HUES48 (cell line): Measurements from ENCODE around the gene WDR6.

ENCODE experiments used
- H3K27ac ChIP-seq: one replicate; pipeline ENCODE4 v1.7.0; 2013; ENCODE audit warnings: low read depth, low read length, inconsistent platforms
- H3K27me3 ChIP-seq: 2 replicates; pipeline ENCODE4 v1.6.1; 2013; ENCODE audit warnings: mild to moderate bottlenecking, low read length; ENCODE audit not compliant: control insufficient read depth, insufficient read depth
- H3K36me3 ChIP-seq: 2 replicates; pipeline ENCODE4 v1.6.1; 2013; ENCODE audit warnings: low read length; ENCODE audit not compliant: control insufficient read depth, insufficient read depth
- H3K4me1 ChIP-seq: 2 replicates; pipeline ENCODE4 v1.6.1; 2013; ENCODE audit warnings: mild to moderate bottlenecking, low read length; ENCODE audit not compliant: control insufficient read depth, insufficient read depth
- H3K4me3 ChIP-seq: 2 replicates; pipeline ENCODE4 v1.5.1; 2013; ENCODE audit warnings: mild to moderate bottlenecking, low read depth, low read length
- H3K9ac ChIP-seq: 2 replicates; pipeline ENCODE4 v1.6.1; 2013; ENCODE audit warnings: mild to moderate bottlenecking, low read depth, low read length, moderate library complexity
- H3K9me3 ChIP-seq: 2 replicates; pipeline ENCODE4 v1.6.1; 2013; ENCODE audit warnings: low read length; ENCODE audit not compliant: control insufficient read depth, insufficient read depth

Gene WDR6

DNA sequence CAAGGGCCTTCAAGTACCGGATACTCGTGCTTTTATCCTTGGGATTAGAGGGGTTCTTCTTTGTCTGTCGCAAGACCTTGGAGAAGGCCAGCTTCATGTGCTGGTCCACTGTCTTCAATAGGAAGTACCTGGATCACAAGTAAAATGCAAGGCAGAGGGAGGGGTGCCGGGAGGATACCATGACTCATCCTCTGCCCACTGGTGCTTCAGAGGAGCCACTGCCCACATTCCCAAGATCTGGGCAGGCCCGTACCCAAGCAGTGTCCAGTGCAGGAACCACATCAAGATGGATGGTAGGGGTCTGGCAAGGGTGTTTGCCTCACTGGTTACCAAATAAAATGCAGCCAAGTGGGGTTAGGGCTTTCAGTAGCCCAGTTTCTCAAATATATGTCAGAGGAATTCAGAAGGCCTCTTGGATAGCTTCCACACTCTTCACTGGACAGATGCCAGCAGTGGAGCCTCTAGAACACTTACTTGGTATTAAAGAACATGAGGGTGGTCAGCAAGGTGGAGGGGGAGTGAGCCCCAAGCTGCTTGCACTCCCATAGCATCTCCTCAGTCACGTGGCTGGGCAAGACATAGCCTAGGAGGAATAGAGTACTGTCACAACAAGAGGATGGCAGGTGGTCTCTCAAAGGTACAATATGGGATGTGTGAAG, 25.6 kb downstream of the WDR6 start:
- Histone ChIP-seq H3K27me3 (no peaks in the 10 kb centered on the region), H3K9me3 (no peaks in the 10 kb centered on the region), H3K27ac (no peak overlapping the region), H3K36me3 (peaks cover 75% of the 10 kb centered on the region), H3K4me3 (no peak overlapping the region), H3K4me1 (peaks cover 9% of the 10 kb centered on the region), H3K9ac (no peak overlapping the region)

DNA sequence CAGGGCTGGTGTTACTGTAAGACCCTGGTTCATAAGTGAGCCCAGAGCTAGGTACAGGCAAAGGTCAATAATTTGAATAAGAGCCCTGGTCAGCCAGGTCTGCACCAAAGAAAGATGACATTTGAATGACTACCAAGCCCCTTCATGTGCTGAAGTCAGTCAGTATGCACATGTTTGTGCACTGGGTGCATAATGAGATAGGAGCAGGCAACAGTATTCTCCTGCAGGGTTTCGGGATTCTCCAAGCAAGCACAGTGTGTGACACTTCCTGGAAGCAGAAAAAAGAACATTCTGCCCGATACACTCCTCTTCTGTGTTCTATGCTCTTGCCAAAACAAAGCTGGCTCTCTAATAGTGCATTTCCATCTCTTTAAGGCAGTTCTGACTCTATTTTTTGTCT, 27.5 kb downstream of the WDR6 start:
- Histone ChIP-seq H3K9ac (no peak overlapping the region), H3K36me3 (peaks cover 80% of the 10 kb centered on the region), H3K4me1 (no peaks in the 10 kb centered on the region)

DNA sequence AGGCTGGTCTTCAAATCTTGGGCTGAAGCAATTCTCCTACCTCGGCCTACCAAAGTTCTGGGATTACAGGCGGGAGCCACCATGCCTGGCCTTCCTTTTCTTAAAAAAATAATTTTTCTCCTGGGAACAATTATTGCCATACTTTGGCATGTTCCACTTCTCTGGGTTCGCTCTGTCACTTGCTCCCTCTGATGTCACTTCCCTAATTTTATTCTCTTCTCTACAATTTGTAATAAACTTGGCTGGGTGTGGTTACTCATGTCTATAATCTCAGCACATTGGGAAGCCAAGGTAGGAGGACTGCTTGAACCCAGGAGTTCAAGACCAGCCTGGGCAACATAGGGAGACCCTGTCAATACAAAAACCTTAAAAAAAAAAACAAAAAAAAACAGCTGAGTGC, 28.1 kb downstream of the WDR6 start:
- Histone ChIP-seq H3K4me1 (no peaks in the 10 kb centered on the region), H3K36me3 (peaks cover 81% of the 10 kb centered on the region), H3K9ac (no peak overlapping the region)

More for the DNA sequence above, 27.5 kb downstream of the WDR6 start:
- Histone ChIP-seq H3K27me3 (no peaks in the 10 kb centered on the region), H3K4me3 (no peak overlapping the region), H3K9me3 (no peaks in the 10 kb centered on the region), H3K27ac (no peak overlapping the region)

DNA sequence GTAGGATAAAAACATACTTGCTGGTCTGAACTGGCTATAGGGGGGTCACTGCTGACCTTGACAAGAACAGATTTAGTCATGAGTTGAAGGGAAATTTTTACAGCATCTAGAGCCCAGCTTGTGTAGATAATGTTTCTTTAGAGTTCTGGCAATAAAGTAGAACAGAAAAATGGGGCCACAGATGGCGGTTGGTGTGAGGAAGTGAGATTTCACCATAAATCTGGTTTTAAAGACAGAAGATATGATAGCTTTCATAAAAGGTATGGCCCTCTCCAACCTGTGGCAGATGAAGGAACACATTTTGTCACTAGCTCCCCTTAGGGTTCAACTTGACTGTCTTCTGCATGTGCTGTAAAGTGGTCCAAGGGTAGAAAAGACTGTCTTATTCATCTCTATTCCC, 46.4 kb downstream of the WDR6 start:
- no peaks in the 10 kb centered on the region for H3K4me1 ChIP-seq
- no peaks in the 10 kb centered on the region for H3K27me3 ChIP-seq
- H3K36me3 ChIP-seq, result peaks cover 80% of the 10 kb centered on the region
- H3K4me3 ChIP-seq, result no peak overlapping the region
- H3K9ac ChIP-seq, result no peak overlapping the region
- no peaks in the 10 kb centered on the region for H3K9me3 ChIP-seq
- H3K27ac ChIP-seq, result no peak overlapping the region

More for the DNA sequence above, 28.1 kb downstream of the WDR6 start:
- Histone ChIP-seq H3K9me3 (no peaks in the 10 kb centered on the region), H3K27me3 (no peaks in the 10 kb centered on the region), H3K4me3 (no peak overlapping the region), H3K27ac (no peak overlapping the region)

DNA sequence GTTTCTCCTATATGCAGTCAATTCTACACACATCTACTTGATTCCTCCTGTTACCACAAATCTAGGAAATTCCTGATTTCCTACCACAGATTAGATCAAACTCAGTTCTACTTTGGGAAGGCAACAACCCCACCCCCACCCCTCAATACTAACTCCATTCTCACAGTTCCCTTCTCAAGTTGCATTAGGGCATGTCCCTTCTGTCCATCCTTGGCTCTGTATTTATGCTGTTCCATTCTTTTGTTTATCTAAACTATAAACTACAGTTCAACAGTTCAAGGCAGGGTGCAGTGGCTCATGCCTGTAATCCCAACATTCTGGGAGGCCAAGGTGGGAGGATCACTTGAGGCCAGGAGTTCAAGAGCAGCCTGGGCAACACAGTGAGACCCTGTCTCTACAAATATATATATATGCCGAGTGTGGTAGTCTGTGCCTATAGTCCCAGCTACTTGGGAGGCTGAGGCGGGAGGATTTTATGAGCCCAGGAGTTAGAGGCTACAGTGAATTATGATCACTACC, 47.2 kb downstream of the WDR6 start:
- Histone ChIP-seq H3K9ac (no peak overlapping the region), H3K36me3 (peaks cover 73% of the 10 kb centered on the region), H3K27me3 (no peaks in the 10 kb centered on the region), H3K4me3 (no peak overlapping the region), H3K9me3 (no peaks in the 10 kb centered on the region), H3K4me1 (no peaks in the 10 kb centered on the region), H3K27ac (no peak overlapping the region)

DNA sequence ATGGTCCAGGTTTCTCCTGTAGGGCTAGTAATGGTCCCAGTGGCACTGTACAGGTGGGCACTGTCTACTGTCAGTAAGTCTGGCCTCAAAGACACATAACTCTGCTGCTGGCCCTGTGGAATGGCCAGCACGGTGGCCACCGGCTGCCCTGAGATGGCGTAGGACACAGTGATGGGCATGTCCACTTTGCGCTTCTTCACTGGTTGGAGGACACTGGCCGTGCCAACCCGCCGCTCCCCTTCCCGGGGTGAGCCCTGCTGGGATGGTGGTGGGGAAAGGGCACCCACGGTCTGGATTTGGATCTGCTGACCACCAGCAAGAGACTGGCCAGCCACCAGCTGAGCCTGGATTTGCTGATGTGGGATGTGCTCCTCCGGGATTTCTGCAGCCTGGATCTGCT, 50.1 kb downstream of the WDR6 start:
- Histone ChIP-seq H3K27ac (no peak overlapping the region), H3K4me3 (no peak overlapping the region), H3K27me3 (no peaks in the 10 kb centered on the region), H3K9me3 (no peaks in the 10 kb centered on the region), H3K9ac (no peak overlapping the region), H3K4me1 (no peaks in the 10 kb centered on the region), H3K36me3 (peaks cover 74% of the 10 kb centered on the region)

DNA sequence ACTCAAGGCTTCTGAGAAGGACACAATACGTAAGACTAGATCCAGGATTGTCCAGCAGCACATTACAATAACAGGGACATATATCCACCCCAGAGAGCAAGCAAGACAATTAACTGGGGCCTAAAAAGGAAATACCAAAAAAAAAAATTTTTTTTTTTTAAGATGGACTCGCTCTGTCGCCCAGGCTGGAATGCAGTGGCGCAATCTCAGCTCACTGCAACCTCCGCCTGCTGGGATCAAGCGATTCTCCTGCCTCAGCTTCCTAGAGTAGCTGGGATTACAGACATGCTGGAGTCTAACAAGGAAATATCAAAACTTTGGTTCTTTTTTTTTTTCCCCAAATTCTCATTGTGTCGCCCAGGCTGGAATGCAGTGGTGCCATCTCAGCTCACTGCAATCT, 50.8 kb downstream of the WDR6 start:
- Histone ChIP-seq H3K4me3 (no peak overlapping the region), H3K27ac (no peak overlapping the region), H3K9me3 (no peaks in the 10 kb centered on the region), H3K36me3 (peaks cover 70% of the 10 kb centered on the region), H3K4me1 (no peaks in the 10 kb centered on the region), H3K9ac (no peak overlapping the region), H3K27me3 (no peaks in the 10 kb centered on the region)
